K562 (cell line): ENCODE results near the gene ENKUR. TPM values are rescaled to one million over a fixed set of nuclear protein-coding genes. Genes with fewer than 3 reads are reported as not detected.

Source experiments
- L3MBTL2 ChIP-seq: fragments of 450-650 bp; IDR thresholded peaks from 2 replicates; pipeline ENCODE4 v1.6.1; 2016; ENCODE audit warnings: mild to moderate bottlenecking, moderate library complexity
- ZKSCAN8 ChIP-seq: fragments of 200-800 bp; sonication (Bioruptor generic); IDR thresholded peaks from 2 replicates; pipeline ENCODE4 v1.6.1; 2016; ENCODE audit warnings: missing genetic modification characterization, missing compliant biosample characterization
- polyA plus RNA-seq, 8 experiments: library from polyadenylated mRNA; depleted of rRNA in 4 of 8; stranded (reverse) in 5 of 8; unstranded in 3 of 8; fragments of >200 nt; fragmentation: Nextera tagmentation in 2 of 8; fragmentation: Illumina TruSeq in 1 of 8; extraction: Ambion mirVana in 2 of 8; extraction: Trizol in 1 of 8; gene quantifications; 2 replicates each; pipeline versions ENCODE4 v1.2.1 to v1.2.3, GENCODE V29; 2011 to 2014; ENCODE audit warnings: inconsistent platforms in 1 of 8, missing spikeins in 1 of 8
- total RNA-seq, 7 experiments: library from RNA; depleted of rRNA in 6 of 7; stranded (reverse); fragments of >200 nt in 6 of 7; fragmentation: Illumina TruSeq in 2 of 7; extraction: Trizol in 2 of 7; gene quantifications; 2 replicates each; pipeline versions ENCODE4 v1.2.1 to v1.2.3, GENCODE V29; 2011 to 2021; ENCODE audit warnings: low replicate concordance in 1 of 7
- TF ChIP-seq, protein P1 (sequence below): fragments of 450-650 bp; IDR thresholded peaks from 2 replicates; pipeline ENCODE4 v1.6.1; 2017; ENCODE audit warnings: antibody characterized with exemption, mild to moderate bottlenecking
- TF ChIP-seq, protein P2 (sequence below): sonication (generic); formaldehyde crosslinking; IDR thresholded peaks from 2 replicates; pipeline ENCODE4 v1.8.1; 2023; ENCODE audit warnings: mild to moderate bottlenecking, missing genetic modification reagents, moderate library complexity
- TF ChIP-seq, protein P3 (sequence below): fragments of 450-650 bp; IDR thresholded peaks from 2 replicates; pipeline ENCODE4 v1.6.1; 2016; ENCODE audit warnings: mild to moderate bottlenecking, moderate library complexity

ENKUR gene
- total and polyA plus RNA-seq, 9 of the 15 experiments (the other 6 are each of a cell fraction or from before 2014, with no cell fraction given): 0.06 to 0.46 (median 0.20) TPM

- TF ChIP-seq, protein P1, sequence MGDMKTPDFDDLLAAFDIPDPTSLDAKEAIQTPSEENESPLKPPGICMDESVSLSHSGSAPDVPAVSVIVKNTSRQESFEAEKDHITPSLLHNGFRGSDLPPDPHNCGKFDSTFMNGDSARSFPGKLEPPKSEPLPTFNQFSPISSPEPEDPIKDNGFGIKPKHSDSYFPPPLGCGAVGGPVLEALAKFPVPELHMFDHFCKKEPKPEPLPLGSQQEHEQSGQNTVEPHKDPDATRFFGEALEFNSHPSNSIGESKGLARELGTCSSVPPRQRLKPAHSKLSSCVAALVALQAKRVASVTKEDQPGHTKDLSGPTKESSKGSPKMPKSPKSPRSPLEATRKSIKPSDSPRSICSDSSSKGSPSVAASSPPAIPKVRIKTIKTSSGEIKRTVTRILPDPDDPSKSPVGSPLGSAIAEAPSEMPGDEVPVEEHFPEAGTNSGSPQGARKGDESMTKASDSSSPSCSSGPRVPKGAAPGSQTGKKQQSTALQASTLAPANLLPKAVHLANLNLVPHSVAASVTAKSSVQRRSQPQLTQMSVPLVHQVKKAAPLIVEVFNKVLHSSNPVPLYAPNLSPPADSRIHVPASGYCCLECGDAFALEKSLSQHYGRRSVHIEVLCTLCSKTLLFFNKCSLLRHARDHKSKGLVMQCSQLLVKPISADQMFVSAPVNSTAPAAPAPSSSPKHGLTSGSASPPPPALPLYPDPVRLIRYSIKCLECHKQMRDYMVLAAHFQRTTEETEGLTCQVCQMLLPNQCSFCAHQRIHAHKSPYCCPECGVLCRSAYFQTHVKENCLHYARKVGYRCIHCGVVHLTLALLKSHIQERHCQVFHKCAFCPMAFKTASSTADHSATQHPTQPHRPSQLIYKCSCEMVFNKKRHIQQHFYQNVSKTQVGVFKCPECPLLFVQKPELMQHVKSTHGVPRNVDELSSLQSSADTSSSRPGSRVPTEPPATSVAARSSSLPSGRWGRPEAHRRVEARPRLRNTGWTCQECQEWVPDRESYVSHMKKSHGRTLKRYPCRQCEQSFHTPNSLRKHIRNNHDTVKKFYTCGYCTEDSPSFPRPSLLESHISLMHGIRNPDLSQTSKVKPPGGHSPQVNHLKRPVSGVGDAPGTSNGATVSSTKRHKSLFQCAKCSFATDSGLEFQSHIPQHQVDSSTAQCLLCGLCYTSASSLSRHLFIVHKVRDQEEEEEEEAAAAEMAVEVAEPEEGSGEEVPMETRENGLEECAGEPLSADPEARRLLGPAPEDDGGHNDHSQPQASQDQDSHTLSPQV: peak; percentile 16; the same call in 1 of the 2 replicates
- TF ChIP-seq ZKSCAN8 (CRISPR knock-in tag) (peak; percentile 30; the same call in 1 of the 2 replicates), L3MBTL2 (peak; percentile 71)
- TF ChIP-seq, protein P2, sequence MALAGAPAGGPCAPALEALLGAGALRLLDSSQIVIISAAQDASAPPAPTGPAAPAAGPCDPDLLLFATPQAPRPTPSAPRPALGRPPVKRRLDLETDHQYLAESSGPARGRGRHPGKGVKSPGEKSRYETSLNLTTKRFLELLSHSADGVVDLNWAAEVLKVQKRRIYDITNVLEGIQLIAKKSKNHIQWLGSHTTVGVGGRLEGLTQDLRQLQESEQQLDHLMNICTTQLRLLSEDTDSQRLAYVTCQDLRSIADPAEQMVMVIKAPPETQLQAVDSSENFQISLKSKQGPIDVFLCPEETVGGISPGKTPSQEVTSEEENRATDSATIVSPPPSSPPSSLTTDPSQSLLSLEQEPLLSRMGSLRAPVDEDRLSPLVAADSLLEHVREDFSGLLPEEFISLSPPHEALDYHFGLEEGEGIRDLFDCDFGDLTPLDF (CRISPR knock-in tag): no peak
- TF ChIP-seq, protein P3, sequence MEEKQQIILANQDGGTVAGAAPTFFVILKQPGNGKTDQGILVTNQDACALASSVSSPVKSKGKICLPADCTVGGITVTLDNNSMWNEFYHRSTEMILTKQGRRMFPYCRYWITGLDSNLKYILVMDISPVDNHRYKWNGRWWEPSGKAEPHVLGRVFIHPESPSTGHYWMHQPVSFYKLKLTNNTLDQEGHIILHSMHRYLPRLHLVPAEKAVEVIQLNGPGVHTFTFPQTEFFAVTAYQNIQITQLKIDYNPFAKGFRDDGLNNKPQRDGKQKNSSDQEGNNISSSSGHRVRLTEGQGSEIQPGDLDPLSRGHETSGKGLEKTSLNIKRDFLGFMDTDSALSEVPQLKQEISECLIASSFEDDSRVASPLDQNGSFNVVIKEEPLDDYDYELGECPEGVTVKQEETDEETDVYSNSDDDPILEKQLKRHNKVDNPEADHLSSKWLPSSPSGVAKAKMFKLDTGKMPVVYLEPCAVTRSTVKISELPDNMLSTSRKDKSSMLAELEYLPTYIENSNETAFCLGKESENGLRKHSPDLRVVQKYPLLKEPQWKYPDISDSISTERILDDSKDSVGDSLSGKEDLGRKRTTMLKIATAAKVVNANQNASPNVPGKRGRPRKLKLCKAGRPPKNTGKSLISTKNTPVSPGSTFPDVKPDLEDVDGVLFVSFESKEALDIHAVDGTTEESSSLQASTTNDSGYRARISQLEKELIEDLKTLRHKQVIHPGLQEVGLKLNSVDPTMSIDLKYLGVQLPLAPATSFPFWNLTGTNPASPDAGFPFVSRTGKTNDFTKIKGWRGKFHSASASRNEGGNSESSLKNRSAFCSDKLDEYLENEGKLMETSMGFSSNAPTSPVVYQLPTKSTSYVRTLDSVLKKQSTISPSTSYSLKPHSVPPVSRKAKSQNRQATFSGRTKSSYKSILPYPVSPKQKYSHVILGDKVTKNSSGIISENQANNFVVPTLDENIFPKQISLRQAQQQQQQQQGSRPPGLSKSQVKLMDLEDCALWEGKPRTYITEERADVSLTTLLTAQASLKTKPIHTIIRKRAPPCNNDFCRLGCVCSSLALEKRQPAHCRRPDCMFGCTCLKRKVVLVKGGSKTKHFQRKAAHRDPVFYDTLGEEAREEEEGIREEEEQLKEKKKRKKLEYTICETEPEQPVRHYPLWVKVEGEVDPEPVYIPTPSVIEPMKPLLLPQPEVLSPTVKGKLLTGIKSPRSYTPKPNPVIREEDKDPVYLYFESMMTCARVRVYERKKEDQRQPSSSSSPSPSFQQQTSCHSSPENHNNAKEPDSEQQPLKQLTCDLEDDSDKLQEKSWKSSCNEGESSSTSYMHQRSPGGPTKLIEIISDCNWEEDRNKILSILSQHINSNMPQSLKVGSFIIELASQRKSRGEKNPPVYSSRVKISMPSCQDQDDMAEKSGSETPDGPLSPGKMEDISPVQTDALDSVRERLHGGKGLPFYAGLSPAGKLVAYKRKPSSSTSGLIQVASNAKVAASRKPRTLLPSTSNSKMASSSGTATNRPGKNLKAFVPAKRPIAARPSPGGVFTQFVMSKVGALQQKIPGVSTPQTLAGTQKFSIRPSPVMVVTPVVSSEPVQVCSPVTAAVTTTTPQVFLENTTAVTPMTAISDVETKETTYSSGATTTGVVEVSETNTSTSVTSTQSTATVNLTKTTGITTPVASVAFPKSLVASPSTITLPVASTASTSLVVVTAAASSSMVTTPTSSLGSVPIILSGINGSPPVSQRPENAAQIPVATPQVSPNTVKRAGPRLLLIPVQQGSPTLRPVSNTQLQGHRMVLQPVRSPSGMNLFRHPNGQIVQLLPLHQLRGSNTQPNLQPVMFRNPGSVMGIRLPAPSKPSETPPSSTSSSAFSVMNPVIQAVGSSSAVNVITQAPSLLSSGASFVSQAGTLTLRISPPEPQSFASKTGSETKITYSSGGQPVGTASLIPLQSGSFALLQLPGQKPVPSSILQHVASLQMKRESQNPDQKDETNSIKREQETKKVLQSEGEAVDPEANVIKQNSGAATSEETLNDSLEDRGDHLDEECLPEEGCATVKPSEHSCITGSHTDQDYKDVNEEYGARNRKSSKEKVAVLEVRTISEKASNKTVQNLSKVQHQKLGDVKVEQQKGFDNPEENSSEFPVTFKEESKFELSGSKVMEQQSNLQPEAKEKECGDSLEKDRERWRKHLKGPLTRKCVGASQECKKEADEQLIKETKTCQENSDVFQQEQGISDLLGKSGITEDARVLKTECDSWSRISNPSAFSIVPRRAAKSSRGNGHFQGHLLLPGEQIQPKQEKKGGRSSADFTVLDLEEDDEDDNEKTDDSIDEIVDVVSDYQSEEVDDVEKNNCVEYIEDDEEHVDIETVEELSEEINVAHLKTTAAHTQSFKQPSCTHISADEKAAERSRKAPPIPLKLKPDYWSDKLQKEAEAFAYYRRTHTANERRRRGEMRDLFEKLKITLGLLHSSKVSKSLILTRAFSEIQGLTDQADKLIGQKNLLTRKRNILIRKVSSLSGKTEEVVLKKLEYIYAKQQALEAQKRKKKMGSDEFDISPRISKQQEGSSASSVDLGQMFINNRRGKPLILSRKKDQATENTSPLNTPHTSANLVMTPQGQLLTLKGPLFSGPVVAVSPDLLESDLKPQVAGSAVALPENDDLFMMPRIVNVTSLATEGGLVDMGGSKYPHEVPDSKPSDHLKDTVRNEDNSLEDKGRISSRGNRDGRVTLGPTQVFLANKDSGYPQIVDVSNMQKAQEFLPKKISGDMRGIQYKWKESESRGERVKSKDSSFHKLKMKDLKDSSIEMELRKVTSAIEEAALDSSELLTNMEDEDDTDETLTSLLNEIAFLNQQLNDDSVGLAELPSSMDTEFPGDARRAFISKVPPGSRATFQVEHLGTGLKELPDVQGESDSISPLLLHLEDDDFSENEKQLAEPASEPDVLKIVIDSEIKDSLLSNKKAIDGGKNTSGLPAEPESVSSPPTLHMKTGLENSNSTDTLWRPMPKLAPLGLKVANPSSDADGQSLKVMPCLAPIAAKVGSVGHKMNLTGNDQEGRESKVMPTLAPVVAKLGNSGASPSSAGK: peak; percentile 21
Observed at GRCh38 chr10:25017661-25018060, 1.7 kb upstream of the ENKUR start (continued).
